ENCODE measurements around the gene ITPR1. TPM values are rescaled to one million over a fixed set of nuclear protein-coding genes. Genes with fewer than 3 reads are reported as not detected.

Gene ITPR1
- total and polyA plus RNA-seq, 3 experiments from 2014 or later = 14.9 to 85.8 (median 82.6) TPM

DNA sequence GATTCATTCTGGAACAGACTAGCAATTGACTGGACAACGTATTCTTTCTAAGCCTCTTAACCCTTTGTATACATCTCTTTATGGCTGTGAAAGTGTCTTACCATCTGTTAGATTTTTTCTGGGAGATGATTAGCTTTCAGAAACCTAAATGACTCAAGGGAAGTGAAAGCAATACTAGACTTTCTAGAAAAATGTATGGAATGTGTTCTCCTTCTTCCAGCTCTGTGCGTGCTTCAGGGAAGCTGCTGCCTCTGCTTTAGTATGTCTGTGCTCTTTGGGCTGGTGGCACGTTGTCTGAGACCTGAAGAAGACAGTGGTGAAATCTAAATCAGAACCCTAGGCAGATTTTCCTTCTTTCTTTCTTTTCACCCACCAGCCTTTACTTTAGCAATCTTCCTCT is 89.5 kb downstream of the ITPR1 start:
- no peaks in the 10 kb centered on the region for H3K27me3 ChIP-seq (ENCODE audit: insufficient read depth, low read length, poor library complexity, severe bottlenecking)
- POLR2A ChIA-PET = interaction anchor here (1.4 kb wide), 1 partner anchor 89 kb away, joined by 6 read pairs; the partner anchor contains the start of gene ITPR1
- Mint-ChIP-seq H3K4me1 (peaks cover 55 to 70% (median 67%) of the 10 kb centered on the region in 3 donors), H3K36me3 (no peaks in the 10 kb centered on the region), H3K4me3 (no peak overlapping the region), H3K27ac (peak overlapping the region in 6 of 8 donors; percentile 2 to 75 (median 30)), H3K27me3 (no peaks in the 10 kb centered on the region), H3K9me3 (no peaks in the 10 kb centered on the region)
- DNase-seq = no peak
- H3K36me3 ChIP-seq (ENCODE audit: insufficient read depth, low read length) = no peaks in the 10 kb centered on the region
- H3K27ac ChIP-seq (ENCODE audit: low read depth, low read length) = no peak overlapping the region
- no peak overlapping the region for H3K4me3 ChIP-seq (ENCODE audit: low read length)
- CTCF ChIA-PET = interaction anchor here (1.3 kb wide), 1 partner anchor 232 kb away, joined by 3 read pairs; no protein-coding TSS in a partner anchor
- H3K9me3 ChIP-seq (ENCODE audit: low read length) = no peaks in the 10 kb centered on the region
- peaks cover 27% of the 10 kb centered on the region for H3K4me1 ChIP-seq (ENCODE audit: insufficient read depth, low read length)

DNA sequence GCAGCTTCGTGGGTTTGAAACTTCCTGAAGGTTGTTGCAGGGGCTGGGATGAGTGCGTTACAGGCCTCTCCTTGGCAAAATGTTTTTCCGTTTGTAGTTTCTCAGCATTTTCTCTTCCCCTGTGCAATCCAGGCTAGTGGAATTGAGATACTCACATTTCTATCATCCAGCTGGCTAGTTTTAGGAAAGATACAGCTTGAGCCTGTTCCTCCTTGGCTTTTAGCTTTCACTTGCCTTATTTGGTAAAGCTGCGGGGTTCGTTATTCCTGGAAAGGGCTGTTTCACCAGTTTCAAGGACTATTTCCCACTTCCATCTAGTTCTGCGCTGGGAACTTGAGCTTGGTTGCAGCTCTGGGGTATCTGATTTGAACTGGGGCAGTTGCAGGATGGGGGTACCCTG is 90.3 kb downstream of the ITPR1 start:
- POLR2A ChIA-PET = interaction anchor here (1.4 kb wide), 1 partner anchor 90 kb away, joined by 6 read pairs; the partner anchor contains the start of gene ITPR1
- no peak for DNase-seq
- CTCF ChIA-PET = interaction anchor here (1.3 to 2.2 kb wide), 4 partner anchors 12 to 233 kb away, joined by 3 to 9 read pairs (median 5); no protein-coding TSS in a partner anchor
- peak overlapping the region in 1 of 7 donors; percentile 94 for H3K4me3 Mint-ChIP-seq
- no peaks in the 10 kb centered on the region for H3K27me3 Mint-ChIP-seq
- Histone ChIP-seq H3K9me3 (ENCODE audit: low read length) (no peaks in the 10 kb centered on the region), H3K27ac (ENCODE audit: low read depth, low read length) (no peak overlapping the region), H3K27me3 (ENCODE audit: insufficient read depth, low read length, poor library complexity, severe bottlenecking) (no peaks in the 10 kb centered on the region), H3K4me1 (ENCODE audit: insufficient read depth, low read length) (peaks cover 35% of the 10 kb centered on the region), H3K36me3 (ENCODE audit: insufficient read depth, low read length) (no peaks in the 10 kb centered on the region), H3K4me3 (ENCODE audit: low read length) (no peak overlapping the region)
- no peaks in the 10 kb centered on the region for H3K36me3 Mint-ChIP-seq
- H3K4me1 Mint-ChIP-seq = peaks cover 60 to 76% (median 69%) of the 10 kb centered on the region in 3 donors
- no peaks in the 10 kb centered on the region for H3K9me3 Mint-ChIP-seq
- H3K27ac Mint-ChIP-seq = peak overlapping the region in 2 of 8 donors; percentile 42 to 78

DNA sequence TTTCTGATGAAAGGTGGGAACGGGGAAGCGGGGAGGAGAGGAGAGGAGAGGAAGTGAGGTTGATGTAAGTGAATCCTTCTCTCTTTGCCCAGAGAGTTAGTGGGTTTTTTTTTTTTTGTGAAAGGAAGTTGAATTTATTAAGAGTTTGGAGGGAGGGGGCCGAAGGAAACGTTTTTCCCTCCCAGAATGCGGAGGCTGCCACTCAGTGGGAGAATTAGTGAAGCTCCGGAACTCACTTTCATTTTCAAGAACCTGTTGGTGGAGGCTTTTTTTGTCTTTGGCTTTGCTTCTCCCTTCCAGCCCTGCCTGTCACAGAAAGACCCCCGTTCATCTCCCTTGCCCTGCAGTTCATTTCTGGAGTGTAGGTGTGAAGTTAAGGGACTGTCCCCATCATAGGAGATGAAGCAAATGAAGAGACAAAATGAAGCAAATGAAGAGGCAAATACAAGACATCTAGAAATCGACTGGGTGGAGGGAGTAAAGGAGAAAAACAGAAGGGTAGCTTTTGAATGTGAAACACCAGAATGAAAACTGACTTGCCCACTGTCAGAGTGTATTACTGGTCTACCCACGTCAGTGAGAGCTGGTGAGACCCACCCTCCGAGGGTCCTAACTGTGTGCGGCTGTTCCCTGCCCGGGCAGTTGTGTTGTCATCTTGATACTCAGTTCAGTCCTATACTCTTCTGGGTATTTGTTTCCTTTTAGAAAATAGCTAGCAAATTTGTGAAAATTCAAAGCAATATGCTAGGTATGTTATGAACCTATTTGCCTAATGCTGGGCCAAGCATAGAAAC is 91.5 kb downstream of the ITPR1 start:
- peaks cover 47% of the 10 kb centered on the region for H3K4me1 ChIP-seq (ENCODE audit: insufficient read depth, low read length)

DNA sequence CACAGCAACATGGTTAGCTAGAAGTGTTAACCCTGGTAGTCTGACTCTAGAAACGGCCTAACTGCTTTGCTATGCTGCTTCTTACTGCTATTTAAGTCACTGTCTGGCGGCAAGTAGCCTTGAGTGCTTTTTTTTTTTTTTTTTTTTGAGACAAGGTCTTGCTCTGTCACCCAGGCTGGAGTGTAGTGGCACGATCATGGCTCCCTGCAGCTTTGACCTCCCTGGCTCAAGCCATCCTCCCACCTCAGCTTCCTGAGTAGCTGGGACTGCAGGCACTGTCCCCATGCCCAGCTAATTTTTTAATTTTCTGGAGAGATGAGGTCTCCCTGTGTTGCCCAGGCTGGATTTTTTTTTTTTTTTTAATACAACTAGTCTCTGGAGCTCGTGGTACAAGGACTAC is 93.2 kb downstream of the ITPR1 start:
- ChIA-PET CTCF (interaction anchor here (0.9 to 1.7 kb wide), 2 partner anchors 67 to 93 kb away, joined by 3 to 6 read pairs; partner anchors contain the start of gene ITPR1), POLR2A (no interaction called here)
- Mint-ChIP-seq H3K27me3 (no peaks in the 10 kb centered on the region), H3K4me3 (peak overlapping the region; percentile 1 to 58 (median 36)), H3K4me1 (peaks cover 70 to 91% (median 86%) of the 10 kb centered on the region in 3 donors), H3K27ac (peak overlapping the region; percentile 2 to 85 (median 38)), H3K36me3 (peaks cover 0 to 2% (median 0%) of the 10 kb centered on the region in 3 donors), H3K9me3 (no peaks in the 10 kb centered on the region)
- H3K27ac ChIP-seq (ENCODE audit: low read depth, low read length) = no peak overlapping the region
- no peaks in the 10 kb centered on the region for H3K9me3 ChIP-seq (ENCODE audit: low read length)
- peaks cover 51% of the 10 kb centered on the region for H3K4me1 ChIP-seq (ENCODE audit: insufficient read depth, low read length)
- no peaks in the 10 kb centered on the region for H3K36me3 ChIP-seq (ENCODE audit: insufficient read depth, low read length)
- DNase-seq = no peak
- no peak overlapping the region for H3K4me3 ChIP-seq (ENCODE audit: low read length)
- no peaks in the 10 kb centered on the region for H3K27me3 ChIP-seq (ENCODE audit: insufficient read depth, low read length, poor library complexity, severe bottlenecking)

More for the DNA sequence above, 91.5 kb downstream of the ITPR1 start:
- no peaks in the 10 kb centered on the region for H3K9me3 ChIP-seq (ENCODE audit: low read length)
- ChIA-PET CTCF (interaction anchor here (1.4 to 2.2 kb wide), 5 partner anchors 13 to 234 kb away, joined by 3 to 11 read pairs (median 7); partner anchors contain the start of gene ITPR1), POLR2A (interaction anchor here (0.6 to 1.2 kb wide), 5 partner anchors 22 to 526 kb away, joined by 3 to 5 read pairs (median 3); partner anchors contain the start of gene ITPR1)
- peak overlapping the region; percentile 70 to 94 (median 89) for H3K4me3 Mint-ChIP-seq
- no peaks in the 10 kb centered on the region for H3K27me3 ChIP-seq (ENCODE audit: insufficient read depth, low read length, poor library complexity, severe bottlenecking)
- peak in 2 of 5 donors; percentile 4 to 10 for DNase-seq
- H3K36me3 ChIP-seq (ENCODE audit: insufficient read depth, low read length) = no peaks in the 10 kb centered on the region
- peak overlapping the region; percentile 57 to 98 (median 92) for H3K27ac Mint-ChIP-seq
- no peaks in the 10 kb centered on the region for H3K36me3 Mint-ChIP-seq
- H3K27ac ChIP-seq (ENCODE audit: low read depth, low read length) = no peak overlapping the region
- H3K27me3 Mint-ChIP-seq = no peaks in the 10 kb centered on the region
- H3K9me3 Mint-ChIP-seq = no peaks in the 10 kb centered on the region
- peak overlapping the region; percentile 65 for H3K4me3 ChIP-seq (ENCODE audit: low read length)
- peaks cover 70 to 89% (median 81%) of the 10 kb centered on the region in 3 donors for H3K4me1 Mint-ChIP-seq

DNA sequence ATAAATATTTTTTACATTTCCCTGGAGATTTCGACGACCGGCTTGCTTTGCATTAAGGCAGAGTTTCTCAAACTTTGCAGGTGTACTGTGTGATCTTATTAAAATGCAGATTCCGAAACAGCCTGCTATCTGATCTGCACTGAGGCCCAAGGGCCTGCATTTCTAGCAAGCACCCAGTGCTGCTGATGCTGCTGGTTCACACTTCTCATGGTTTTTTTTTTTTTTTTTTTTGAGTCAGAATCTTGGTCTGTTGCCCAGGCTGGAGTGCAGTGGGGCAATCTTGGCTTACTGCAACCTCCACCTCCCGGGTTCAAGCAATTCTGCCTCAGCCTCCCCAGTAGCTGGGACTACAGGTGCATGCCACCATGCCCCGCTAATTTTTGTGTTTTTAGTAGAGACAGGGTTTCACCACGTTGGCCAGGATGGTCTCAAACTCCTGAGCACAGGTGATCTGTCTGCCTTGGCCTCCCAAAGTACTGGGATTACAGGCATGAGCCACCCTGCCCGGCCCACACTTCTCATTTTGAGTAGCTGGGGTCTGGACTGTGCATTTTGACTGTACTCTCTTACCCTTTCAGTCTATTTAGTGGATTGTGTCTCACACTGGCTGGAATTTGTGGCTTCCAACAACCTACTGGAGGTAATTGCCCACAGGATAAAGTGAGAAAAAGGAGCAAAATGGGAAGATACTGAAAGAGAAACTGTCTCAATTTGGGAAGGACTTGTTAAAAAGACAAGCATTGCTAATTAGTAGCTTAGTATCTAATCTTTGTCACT is 94.1 kb downstream of the ITPR1 start:
- CTCF ChIA-PET = interaction anchor here (0.9 to 1.7 kb wide), 3 partner anchors 47 to 94 kb away, joined by 3 to 6 read pairs (median 5); partner anchors contain the start of gene ITPR1

DNA sequence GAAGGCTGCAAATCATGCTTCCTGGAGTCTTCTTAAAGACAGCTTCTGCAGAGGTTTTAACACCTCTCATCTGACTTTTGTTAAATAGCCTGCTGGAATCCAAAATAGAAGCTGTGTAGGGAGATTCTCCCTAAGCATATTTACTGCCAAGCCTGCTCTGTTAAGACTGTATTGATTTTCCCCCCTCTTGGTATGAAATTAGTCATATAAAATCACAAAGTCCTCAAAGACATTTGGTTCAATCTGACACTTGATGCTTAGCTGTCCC is 94.6 kb downstream of the ITPR1 start:
- H3K9me3 ChIP-seq (ENCODE audit: low read length) = no peaks in the 10 kb centered on the region
- no peaks in the 10 kb centered on the region for H3K27me3 ChIP-seq (ENCODE audit: insufficient read depth, low read length, poor library complexity, severe bottlenecking)
- no peaks in the 10 kb centered on the region for H3K27me3 Mint-ChIP-seq
- no peaks in the 10 kb centered on the region for H3K9me3 Mint-ChIP-seq
- H3K4me1 Mint-ChIP-seq = peaks cover 64 to 86% (median 81%) of the 10 kb centered on the region in 3 donors
- H3K36me3 ChIP-seq (ENCODE audit: insufficient read depth, low read length) = no peaks in the 10 kb centered on the region
- peak overlapping the region in 6 of 8 donors; percentile 12 to 88 (median 64) for H3K27ac Mint-ChIP-seq
- ChIA-PET CTCF (interaction anchor here (1.2 kb wide), 1 partner anchor 46 kb away, joined by 5 read pairs; no protein-coding TSS in a partner anchor), POLR2A (interaction anchor here (0.9 kb wide), 1 partner anchor 95 kb away, joined by 4 read pairs; the partner anchor contains the start of gene ITPR1)
- no peak overlapping the region for H3K4me3 ChIP-seq (ENCODE audit: low read length)
- H3K4me1 ChIP-seq (ENCODE audit: insufficient read depth, low read length) = peaks cover 51% of the 10 kb centered on the region
- no peak overlapping the region for H3K27ac ChIP-seq (ENCODE audit: low read depth, low read length)
- DNase-seq = no peak
- H3K36me3 Mint-ChIP-seq = peaks cover 0 to 2% (median 0%) of the 10 kb centered on the region in 3 donors
- H3K4me3 Mint-ChIP-seq = peak overlapping the region in 5 of 7 donors; percentile 12 to 58 (median 32)

More for the DNA sequence above, 94.1 kb downstream of the ITPR1 start:
- Mint-ChIP-seq H3K27ac (peak overlapping the region; percentile 12 to 88 (median 46)), H3K36me3 (peaks cover 0 to 2% (median 0%) of the 10 kb centered on the region in 3 donors), H3K27me3 (no peaks in the 10 kb centered on the region), H3K4me1 (peaks cover 65 to 92% (median 86%) of the 10 kb centered on the region in 3 donors), H3K4me3 (peak overlapping the region; percentile 1 to 58 (median 33)), H3K9me3 (no peaks in the 10 kb centered on the region)
- H3K27ac ChIP-seq (ENCODE audit: low read depth, low read length) = no peak overlapping the region
- H3K27me3 ChIP-seq (ENCODE audit: insufficient read depth, low read length, poor library complexity, severe bottlenecking) = no peaks in the 10 kb centered on the region
- H3K4me3 ChIP-seq (ENCODE audit: low read length) = no peak overlapping the region
- no peaks in the 10 kb centered on the region for H3K36me3 ChIP-seq (ENCODE audit: insufficient read depth, low read length)
- peaks cover 51% of the 10 kb centered on the region for H3K4me1 ChIP-seq (ENCODE audit: insufficient read depth, low read length)
- POLR2A ChIA-PET = no interaction called here
- no peaks in the 10 kb centered on the region for H3K9me3 ChIP-seq (ENCODE audit: low read length)
- DNase-seq = no peak

DNA sequence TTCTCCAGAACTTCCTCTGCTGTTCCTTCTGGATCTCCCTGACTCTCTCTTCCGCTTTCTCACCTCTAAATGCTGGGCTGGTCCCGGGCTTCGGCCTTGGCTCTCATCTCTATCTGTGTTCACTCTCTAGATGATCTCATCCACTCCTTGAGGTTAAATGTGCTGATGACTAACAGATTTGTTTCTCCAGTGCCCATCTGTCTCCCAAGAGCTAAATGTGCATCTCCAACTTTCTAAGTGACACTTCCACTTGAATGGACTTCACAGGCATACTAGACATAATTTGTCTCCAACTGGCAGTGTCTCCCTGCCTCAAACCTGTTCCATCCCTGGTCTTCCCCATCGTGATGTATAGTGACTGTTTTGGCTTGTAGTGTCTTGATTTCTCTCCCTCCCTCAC is 95.3 kb downstream of the ITPR1 start:
- Mint-ChIP-seq H3K36me3 (peaks cover 0 to 2% (median 0%) of the 10 kb centered on the region in 3 donors), H3K4me1 (peaks cover 61 to 85% (median 78%) of the 10 kb centered on the region in 3 donors), H3K9me3 (no peaks in the 10 kb centered on the region), H3K27me3 (no peaks in the 10 kb centered on the region), H3K27ac (peak overlapping the region; percentile 7 to 88 (median 74)), H3K4me3 (peak overlapping the region in 6 of 7 donors; percentile 2 to 58 (median 36))
- no peak for DNase-seq
- Histone ChIP-seq H3K36me3 (ENCODE audit: insufficient read depth, low read length) (no peaks in the 10 kb centered on the region), H3K4me1 (ENCODE audit: insufficient read depth, low read length) (peaks cover 51% of the 10 kb centered on the region), H3K27ac (ENCODE audit: low read depth, low read length) (no peak overlapping the region), H3K27me3 (ENCODE audit: insufficient read depth, low read length, poor library complexity, severe bottlenecking) (no peaks in the 10 kb centered on the region), H3K4me3 (ENCODE audit: low read length) (no peak overlapping the region), H3K9me3 (ENCODE audit: low read length) (no peaks in the 10 kb centered on the region)
- CTCF ChIA-PET = interaction anchor here (1.2 to 1.3 kb wide), 2 partner anchors 24 to 46 kb away, joined by 3 to 5 read pairs; no protein-coding TSS in a partner anchor
- POLR2A ChIA-PET = interaction anchor here (0.9 kb wide), 1 partner anchor 95 kb away, joined by 4 read pairs; the partner anchor contains the start of gene ITPR1

Measured in CD8-positive, alpha-beta memory T cell (primary cell).